HUES48 (cell line): ENCODE data around the gene COX7B.
"Not testable (repeated sequence)": the region's sequence is repeated elsewhere in the genome, so short reads cannot be mapped to it uniquely, and the experiment has no call there.

Source experiments
- H3K27ac ChIP-seq: one replicate; pipeline ENCODE4 v1.7.0; 2013; ENCODE audit warnings: low read depth, low read length, inconsistent platforms
- H3K27me3 ChIP-seq: 2 replicates; pipeline ENCODE4 v1.6.1; 2013; ENCODE audit warnings: mild to moderate bottlenecking, low read length; ENCODE audit not compliant: control insufficient read depth, insufficient read depth
- H3K36me3 ChIP-seq: 2 replicates; pipeline ENCODE4 v1.6.1; 2013; ENCODE audit warnings: low read length; ENCODE audit not compliant: control insufficient read depth, insufficient read depth
- H3K4me1 ChIP-seq: 2 replicates; pipeline ENCODE4 v1.6.1; 2013; ENCODE audit warnings: mild to moderate bottlenecking, low read length; ENCODE audit not compliant: control insufficient read depth, insufficient read depth
- H3K4me3 ChIP-seq: 2 replicates; pipeline ENCODE4 v1.5.1; 2013; ENCODE audit warnings: mild to moderate bottlenecking, low read depth, low read length
- H3K9ac ChIP-seq: 2 replicates; pipeline ENCODE4 v1.6.1; 2013; ENCODE audit warnings: mild to moderate bottlenecking, low read depth, low read length, moderate library complexity
- H3K9me3 ChIP-seq: 2 replicates; pipeline ENCODE4 v1.6.1; 2013; ENCODE audit warnings: low read length; ENCODE audit not compliant: control insufficient read depth, insufficient read depth

COX7B gene

DNA sequence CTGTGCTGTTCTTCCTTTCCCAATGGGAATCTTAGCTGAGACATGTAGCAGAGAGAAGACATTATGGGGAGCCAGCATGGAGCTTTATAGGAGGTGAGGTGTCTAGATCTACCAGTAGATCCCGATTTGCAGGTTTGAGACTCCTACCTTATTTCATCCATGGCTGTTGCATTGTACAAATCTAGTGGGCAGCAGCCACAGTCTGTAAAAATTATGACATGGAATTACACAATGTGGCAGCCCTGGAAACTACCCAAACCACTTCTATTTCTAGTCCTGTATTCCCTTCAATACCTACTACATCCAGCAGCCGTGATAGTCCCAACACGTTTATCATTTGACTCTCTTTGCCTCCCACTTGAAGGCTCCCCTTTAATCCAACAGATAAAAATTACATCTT is 19.3 kb downstream of the COX7B start:
- Histone ChIP-seq H3K4me1 (no peaks in the 10 kb centered on the region), H3K4me3 (no peak overlapping the region), H3K36me3 (no peaks in the 10 kb centered on the region), H3K27me3 (no peaks in the 10 kb centered on the region), H3K9ac (no peak overlapping the region), H3K27ac (no peak overlapping the region), H3K9me3 (peaks cover 37% of the 10 kb centered on the region)

DNA sequence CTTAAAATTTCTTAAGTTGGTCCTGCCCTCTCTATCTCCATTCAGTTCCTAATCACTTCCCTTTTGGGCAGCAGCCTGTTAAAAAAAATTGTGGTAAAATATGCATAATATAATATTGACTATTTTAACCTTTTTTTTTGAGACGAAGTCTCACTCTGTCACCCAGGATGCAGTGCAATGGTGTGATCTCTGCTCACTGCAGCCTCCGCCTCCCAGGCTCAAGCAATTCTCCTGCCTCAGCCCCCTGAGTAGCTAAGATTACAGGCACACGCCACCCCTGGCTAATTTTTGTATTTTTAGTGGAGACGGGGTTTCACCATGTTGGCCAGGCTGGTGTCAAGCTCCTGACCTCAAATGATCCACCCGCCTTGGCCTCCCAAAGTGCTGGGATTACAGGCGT is 20.1 kb downstream of the COX7B start:
- not testable (repeated sequence) for H3K4me1 ChIP-seq, H3K4me3 ChIP-seq, H3K36me3 ChIP-seq, H3K27me3 ChIP-seq, H3K9ac ChIP-seq, H3K27ac ChIP-seq
- peaks cover 36% of the 10 kb centered on the region for H3K9me3 ChIP-seq

DNA sequence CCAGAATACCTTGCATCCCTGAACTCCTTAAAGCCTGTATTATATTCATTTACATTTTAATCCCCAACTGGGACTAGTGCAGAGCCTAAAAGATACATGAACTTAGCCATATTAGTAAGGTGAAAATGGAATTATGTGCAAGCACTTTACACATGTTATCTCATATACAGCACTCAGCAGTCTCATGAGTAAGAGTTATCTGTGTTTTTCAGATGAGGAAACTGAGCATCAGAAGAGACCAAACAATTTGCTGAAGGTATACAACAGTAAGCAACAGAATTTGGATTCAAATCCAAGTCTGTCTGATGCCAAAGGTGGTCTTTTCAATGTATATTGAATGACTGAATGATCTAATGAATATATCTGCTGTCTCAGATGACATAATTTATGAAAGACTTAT is 23.5 kb downstream of the COX7B start:
- H3K9ac ChIP-seq, result no peak overlapping the region
- H3K36me3 ChIP-seq, result no peaks in the 10 kb centered on the region
- H3K4me3 ChIP-seq, result no peak overlapping the region
- peaks cover 25% of the 10 kb centered on the region; the same call in 1 of the 2 replicates for H3K9me3 ChIP-seq
- no peaks in the 10 kb centered on the region for H3K27me3 ChIP-seq
- H3K4me1 ChIP-seq, result no peaks in the 10 kb centered on the region
- H3K27ac ChIP-seq, result no peak overlapping the region

DNA sequence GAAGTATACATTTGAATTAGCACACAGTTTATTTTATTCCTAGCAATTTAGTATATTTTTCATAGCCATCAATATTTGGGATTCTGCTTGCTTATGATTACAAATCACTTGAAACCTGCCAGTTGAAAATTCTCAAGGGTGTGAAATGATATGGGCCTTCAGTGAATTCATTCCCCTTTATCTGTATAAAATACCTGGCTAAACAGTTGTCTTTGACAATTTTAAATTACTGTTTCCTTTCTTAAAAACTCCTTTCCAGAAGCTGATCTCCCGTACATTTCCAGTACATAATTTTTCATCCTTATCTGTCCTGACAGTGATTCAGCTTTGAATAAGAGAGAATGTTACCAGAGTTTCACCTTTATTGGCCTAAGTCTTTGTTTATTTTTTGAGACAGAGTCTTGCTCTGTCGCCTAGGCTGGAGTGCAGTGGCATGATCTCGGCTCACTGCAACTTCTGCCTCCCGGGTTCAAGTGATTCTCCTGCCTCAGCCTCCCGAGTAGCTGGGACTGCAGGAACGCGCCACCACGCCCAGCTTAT is 25.1 kb downstream of the COX7B start:
- H3K4me3 ChIP-seq, result no peak overlapping the region
- H3K27me3 ChIP-seq, result no peaks in the 10 kb centered on the region
- no peak overlapping the region for H3K9ac ChIP-seq
- H3K36me3 ChIP-seq, result no peaks in the 10 kb centered on the region
- H3K4me1 ChIP-seq, result no peaks in the 10 kb centered on the region
- H3K9me3 ChIP-seq, result peaks cover 28% of the 10 kb centered on the region
- no peak overlapping the region for H3K27ac ChIP-seq

DNA sequence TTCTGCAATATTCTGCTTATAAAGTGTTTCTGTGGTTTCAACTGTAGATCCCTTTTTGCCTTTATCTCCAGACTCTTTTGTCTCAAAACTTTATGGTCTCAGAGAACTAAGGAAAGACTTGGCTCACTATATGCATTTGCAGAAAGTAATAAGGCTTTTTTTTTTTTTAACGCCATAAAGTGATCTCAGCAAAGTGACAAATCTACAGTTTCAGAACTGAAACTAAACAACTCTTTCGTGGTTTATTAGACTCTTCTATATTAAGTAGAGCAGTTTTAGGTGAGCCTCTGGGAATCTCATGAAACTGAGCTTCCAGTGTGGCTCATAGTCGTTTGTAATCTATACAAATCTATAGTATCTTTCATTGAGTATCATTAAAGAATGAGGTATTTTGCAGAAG is 26.5 kb downstream of the COX7B start:
- no peak overlapping the region for H3K27ac ChIP-seq
- H3K36me3 ChIP-seq, result no peaks in the 10 kb centered on the region
- H3K4me3 ChIP-seq, result no peak overlapping the region
- H3K4me1 ChIP-seq, result no peaks in the 10 kb centered on the region
- peaks cover 29% of the 10 kb centered on the region for H3K9me3 ChIP-seq
- H3K27me3 ChIP-seq, result no peaks in the 10 kb centered on the region
- no peak overlapping the region for H3K9ac ChIP-seq

DNA sequence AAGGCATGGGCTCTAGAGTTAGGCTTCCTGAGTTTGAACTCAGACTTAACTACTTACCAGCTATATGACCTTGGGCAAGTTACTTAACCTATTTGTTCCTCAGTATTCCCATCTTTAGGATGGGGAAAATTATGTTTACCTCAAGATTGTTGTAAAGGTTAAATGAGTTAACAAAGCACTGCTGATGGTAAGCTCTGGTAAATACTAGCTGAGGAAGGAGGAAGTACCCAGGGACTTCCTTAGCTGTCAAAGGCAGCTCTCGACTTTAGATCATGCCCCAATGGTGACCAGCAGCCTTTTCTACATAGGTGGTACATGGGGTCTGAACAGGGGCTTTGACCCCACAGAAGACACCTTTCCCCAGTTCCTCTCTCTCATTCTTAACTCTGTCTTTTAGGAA is 31.3 kb downstream of the COX7B start:
- no peaks in the 10 kb centered on the region for H3K27me3 ChIP-seq
- peaks cover 30% of the 10 kb centered on the region for H3K9me3 ChIP-seq
- H3K4me3 ChIP-seq, result no peak overlapping the region
- H3K27ac ChIP-seq, result no peak overlapping the region
- H3K36me3 ChIP-seq, result no peaks in the 10 kb centered on the region
- no peaks in the 10 kb centered on the region for H3K4me1 ChIP-seq
- no peak overlapping the region for H3K9ac ChIP-seq

DNA sequence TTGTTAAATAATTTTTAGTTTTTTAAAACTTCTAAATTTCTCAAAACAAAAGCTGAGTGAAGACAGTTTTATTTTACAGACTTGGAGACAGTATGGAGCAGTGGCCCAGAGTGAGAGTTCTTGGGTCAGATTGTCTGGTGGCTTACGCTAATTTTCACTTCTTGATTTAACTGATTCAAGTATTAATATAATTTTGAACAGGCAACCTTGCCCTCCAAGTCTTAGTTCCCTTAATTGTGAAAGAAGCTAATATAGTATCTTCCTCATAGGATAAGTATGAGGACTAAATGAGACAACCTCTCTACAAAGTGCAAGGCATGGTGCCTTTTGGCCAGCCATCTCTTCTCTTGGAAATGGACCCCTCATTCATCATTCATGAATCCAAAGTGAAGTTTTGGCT is 36.6 kb downstream of the COX7B start:
- Histone ChIP-seq H3K9me3 (peaks cover 28% of the 10 kb centered on the region), H3K4me1 (no peaks in the 10 kb centered on the region), H3K9ac (no peak overlapping the region), H3K36me3 (no peaks in the 10 kb centered on the region), H3K27ac (no peak overlapping the region), H3K27me3 (no peaks in the 10 kb centered on the region), H3K4me3 (no peak overlapping the region)

DNA sequence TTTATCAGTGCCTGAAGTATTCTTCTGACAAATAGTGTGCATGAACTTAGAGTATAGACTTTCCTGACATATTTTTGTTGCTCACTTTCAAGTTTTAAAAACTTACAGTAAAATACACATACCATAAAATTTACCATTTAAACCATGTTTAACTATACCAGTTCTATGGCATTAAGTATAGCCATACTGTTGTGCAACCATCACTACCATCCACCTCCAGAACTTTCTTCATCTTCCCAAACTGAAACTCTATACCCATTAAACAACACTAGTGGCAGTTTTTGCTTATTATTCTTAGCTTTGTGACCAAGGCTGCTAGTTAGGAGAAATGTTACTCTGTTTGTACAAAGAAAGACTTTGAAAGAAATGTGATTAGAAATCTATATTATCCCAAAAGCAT is 37.0 kb downstream of the COX7B start:
- Histone ChIP-seq H3K4me3 (no peak overlapping the region), H3K27ac (no peak overlapping the region), H3K27me3 (no peaks in the 10 kb centered on the region), H3K9ac (no peak overlapping the region), H3K36me3 (no peaks in the 10 kb centered on the region), H3K9me3 (peaks cover 28% of the 10 kb centered on the region), H3K4me1 (no peaks in the 10 kb centered on the region)

DNA sequence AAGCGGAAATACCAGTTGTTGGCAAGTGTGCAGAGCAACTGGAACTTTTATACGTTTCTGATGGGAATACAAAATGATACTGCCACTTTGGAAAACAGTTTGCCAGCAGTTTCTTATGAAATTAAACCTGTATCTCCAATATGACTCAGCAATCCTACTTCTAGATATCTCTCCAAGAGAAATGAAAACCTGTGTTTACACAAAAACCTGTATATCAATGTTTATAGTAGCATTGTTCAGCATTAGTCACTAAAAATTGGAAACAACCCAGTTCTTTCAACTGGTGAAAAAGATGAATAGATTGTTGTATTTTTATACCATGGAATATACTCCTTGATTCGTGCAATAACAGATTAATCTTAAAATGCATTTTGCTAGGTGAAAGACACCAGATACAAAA is 38.0 kb downstream of the COX7B start:
- Histone ChIP-seq H3K9me3 (peaks cover 28% of the 10 kb centered on the region), H3K27me3 (no peaks in the 10 kb centered on the region), H3K27ac (no peak overlapping the region), H3K4me1 (no peaks in the 10 kb centered on the region), H3K36me3 (no peaks in the 10 kb centered on the region), H3K4me3 (no peak overlapping the region), H3K9ac (no peak overlapping the region)

DNA sequence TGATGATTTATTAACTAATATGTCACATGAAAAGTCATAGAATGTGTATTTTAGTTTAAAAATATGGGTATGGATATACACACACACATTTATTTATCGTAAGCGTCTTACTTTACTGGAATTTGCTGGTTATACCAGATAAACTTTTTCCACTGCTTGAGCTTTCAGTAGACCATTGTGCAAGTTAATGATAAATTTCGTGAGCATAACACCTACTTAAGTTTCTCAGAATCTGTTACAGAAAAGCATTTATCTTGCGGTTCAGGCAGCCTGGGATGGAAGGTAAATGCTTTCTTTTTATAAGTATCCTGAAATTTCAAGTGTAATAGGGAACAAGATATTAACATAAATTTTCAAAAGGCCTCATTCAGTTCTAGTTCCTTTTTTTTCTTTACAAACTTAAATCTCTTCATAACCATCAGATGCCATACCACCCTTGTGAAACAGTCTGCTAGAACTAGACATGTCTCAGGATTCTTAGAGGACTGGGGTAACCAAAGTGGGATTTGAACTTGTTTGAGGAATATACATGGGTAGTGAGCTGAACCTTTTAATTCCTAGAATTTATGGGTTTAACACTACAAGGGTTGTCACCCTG is 38.9 kb downstream of the COX7B start:
- Histone ChIP-seq H3K27me3 (no peaks in the 10 kb centered on the region), H3K27ac (no peak overlapping the region), H3K9ac (no peak overlapping the region), H3K36me3 (no peaks in the 10 kb centered on the region), H3K4me3 (no peak overlapping the region), H3K9me3 (peaks cover 23% of the 10 kb centered on the region), H3K4me1 (no peaks in the 10 kb centered on the region)

DNA sequence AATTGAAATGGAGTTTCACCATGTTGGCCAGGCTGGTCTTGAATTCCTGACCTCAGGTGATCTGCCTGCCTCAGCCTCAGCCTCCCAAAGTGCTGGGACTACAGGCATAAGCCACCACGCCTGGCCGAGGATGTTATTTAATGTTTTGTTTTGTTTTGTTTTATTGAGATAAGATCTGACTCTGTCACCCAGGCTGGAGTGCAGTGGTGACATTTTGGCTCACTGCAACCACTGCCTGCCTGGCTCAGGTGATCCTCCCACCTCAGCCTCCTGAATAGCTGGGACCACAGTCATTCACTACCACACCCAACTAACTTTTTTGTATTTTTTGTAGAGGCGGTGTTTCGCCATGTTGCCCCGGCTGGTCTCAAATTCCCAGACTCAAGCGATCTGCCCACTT is 45.8 kb downstream of the COX7B start:
- H3K9ac ChIP-seq, H3K27ac ChIP-seq, H3K4me1 ChIP-seq, H3K27me3 ChIP-seq, H3K4me3 ChIP-seq, H3K36me3 ChIP-seq: not testable (repeated sequence)
- peaks cover 17% of the 10 kb centered on the region; the same call in 1 of the 2 replicates for H3K9me3 ChIP-seq
